Mesenchymal stem cell (in vitro differentiated cells and primary cell): ENCODE measurements around the gene KCTD1.
A peak's percentile ranks its signal among the peaks of the same experiment; 100 is the strongest.

ENCODE experiments used
- DNase-seq: peaks from one replicate; pipeline ENCODE4 v3.0.0-alpha.2; 2013
- H2AFZ ChIP-seq: one replicate; pipeline ENCODE4 v1.6.1; 2013; ENCODE audit warnings: low read depth, mild to moderate bottlenecking, control low read depth, inconsistent platforms, low read length, moderate library complexity
- H2AK5ac ChIP-seq: 2 replicates; pipeline ENCODE4 v1.6.1; 2013; ENCODE audit warnings: low read length, moderate library complexity, mild to moderate bottlenecking, inconsistent platforms; ENCODE audit not compliant: severe bottlenecking
- H2BK120ac ChIP-seq: one replicate; pipeline ENCODE4 v1.6.1; 2013; ENCODE audit warnings: low read depth, mild to moderate bottlenecking, inconsistent platforms, low read length, moderate library complexity
- H2BK12ac ChIP-seq, 2 experiments: one replicate each; pipeline ENCODE4 v1.6.1; 2013; ENCODE audit warnings: inconsistent platforms in 2 of 2, low read length in 2 of 2, mild to moderate bottlenecking in 2 of 2, moderate library complexity in 2 of 2, control low read depth in 1 of 2
- H2BK15ac ChIP-seq: one replicate; pipeline ENCODE4 v1.6.1; 2013; ENCODE audit warnings: mild to moderate bottlenecking, low read depth, inconsistent platforms; ENCODE audit not compliant: poor library complexity, severe bottlenecking
- H2BK5ac ChIP-seq: 2 replicates; pipeline ENCODE4 v1.6.1; 2013; ENCODE audit warnings: low read depth, mild to moderate bottlenecking, low read length, control low read depth, inconsistent platforms; ENCODE audit not compliant: poor library complexity, severe bottlenecking
- H3K14ac ChIP-seq, 2 experiments: one replicate each; pipeline ENCODE4 v1.6.1; 2013; ENCODE audit warnings: inconsistent platforms in 2 of 2, low read length in 2 of 2, control low read depth in 1 of 2, mild to moderate bottlenecking in 1 of 2, moderate library complexity in 1 of 2
- H3K18ac ChIP-seq, 2 experiments: one replicate each; pipeline ENCODE4 v1.6.1; 2013; ENCODE audit warnings: inconsistent platforms in 2 of 2, low read length in 2 of 2, control low read depth in 1 of 2, low read depth in 1 of 2, mild to moderate bottlenecking in 1 of 2
- H3K23ac ChIP-seq, 2 experiments: one replicate each; pipeline ENCODE4 v1.6.1; 2013; ENCODE audit warnings: inconsistent platforms in 2 of 2, low read length in 2 of 2, mild to moderate bottlenecking in 2 of 2, moderate library complexity in 2 of 2, control low read depth in 1 of 2
- H3K27ac ChIP-seq: 2 replicates; pipeline ENCODE4 v1.5.1; 2013; ENCODE audit warnings: mild to moderate bottlenecking, moderate library complexity, low read length, control low read depth, inconsistent platforms; ENCODE audit not compliant: poor library complexity, severe bottlenecking
- H3K27me3 ChIP-seq, 2 experiments: 2 replicates each; pipeline versions ENCODE4 v1.6.1 to v1.7.0; 2013; ENCODE audit warnings: low read length in 2 of 2, mild to moderate bottlenecking in 2 of 2, moderate library complexity in 2 of 2, control low read depth in 1 of 2, inconsistent platforms in 1 of 2; ENCODE audit not compliant: control insufficient read depth in 1 of 2, insufficient read depth in 1 of 2
- H3K36me3 ChIP-seq, 2 experiments: 2 replicates each; pipeline versions ENCODE4 v1.6.1 to v1.7.0; 2013; ENCODE audit warnings: low read length in 2 of 2, control low read depth in 1 of 2, inconsistent platforms in 1 of 2, low read depth in 1 of 2, mild to moderate bottlenecking in 1 of 2; ENCODE audit not compliant: insufficient read depth in 2 of 2, control insufficient read depth in 1 of 2
- H3K4ac ChIP-seq, 2 experiments: one replicate each; pipeline ENCODE4 v1.6.1; 2013; ENCODE audit warnings: inconsistent platforms in 2 of 2, low read length in 2 of 2, mild to moderate bottlenecking in 2 of 2, moderate library complexity in 2 of 2, control low read depth in 1 of 2, low read depth in 1 of 2
- H3K4me1 ChIP-seq: 2 replicates; pipeline ENCODE4 v1.6.1; 2013; ENCODE audit warnings: low read depth, low read length, control low read depth; ENCODE audit not compliant: control insufficient read depth, insufficient read depth
- H3K4me2 ChIP-seq: 2 replicates; pipeline ENCODE4 v1.6.1; 2013; ENCODE audit warnings: low read length, mild to moderate bottlenecking, inconsistent platforms; ENCODE audit not compliant: poor library complexity, severe bottlenecking
- H3K4me3 ChIP-seq, 2 experiments: 2 replicates each; pipeline versions ENCODE4 v1.5.1 to v1.7.0; 2013; ENCODE audit warnings: low read length in 2 of 2, mild to moderate bottlenecking in 2 of 2, control low read depth in 1 of 2, low read depth in 1 of 2; ENCODE audit not compliant: insufficient read depth in 1 of 2
- H3K79me1 ChIP-seq: replicated peaks from 2 replicates; pipeline ENCODE4 v1.6.1; 2013; ENCODE audit warnings: mild to moderate bottlenecking, control low read depth, low read length, inconsistent platforms; ENCODE audit not compliant: poor library complexity, severe bottlenecking
- H3K9ac ChIP-seq: 2 replicates; pipeline ENCODE4 v1.7.0; 2013; ENCODE audit warnings: mild to moderate bottlenecking, low read length, moderate library complexity
- H3K9me3 ChIP-seq: 2 replicates; pipeline ENCODE4 v1.7.0; 2013; ENCODE audit warnings: mild to moderate bottlenecking, low read length; ENCODE audit not compliant: control insufficient read depth
- H4K8ac ChIP-seq: one replicate; pipeline ENCODE4 v1.6.1; 2013; ENCODE audit warnings: inconsistent platforms, mild to moderate bottlenecking, low read length, moderate library complexity
- H4K91ac ChIP-seq: one replicate; pipeline ENCODE4 v1.6.1; 2013; ENCODE audit warnings: mild to moderate bottlenecking, low read length, inconsistent platforms
- WGBS: methylation state at CpG from one replicate; pipeline ENCODE4 v1.1.7; 2013; ENCODE audit warnings: mixed read lengths; 5-methylcytosine and 5-hydroxymethylcytosine counted together

KCTD1 gene

GRCh38 chr18:26421503-26421902, 126.8 kb downstream of the KCTD1 start:
- H2BK15ac ChIP-seq = no peak overlapping the region
- no peak overlapping the region for H4K8ac ChIP-seq
- H3K27me3 ChIP-seq = peaks cover 0 to 4% of the 10 kb centered on the region in 2 experiments
- no peak overlapping the region for H2AK5ac ChIP-seq
- no peak overlapping the region for H4K91ac ChIP-seq
- no peaks in the 10 kb centered on the region for H3K79me1 ChIP-seq
- H3K36me3 ChIP-seq = no peaks in the 10 kb centered on the region
- H3K4me3 ChIP-seq = no peak overlapping the region
- no peak overlapping the region for H3K4me2 ChIP-seq
- H2BK5ac ChIP-seq = no peak overlapping the region
- no peak overlapping the region for H3K27ac ChIP-seq
- H3K18ac ChIP-seq = no peak overlapping the region
- H2BK120ac ChIP-seq = no peak overlapping the region
- peaks cover 2% of the 10 kb centered on the region for H3K4me1 ChIP-seq
- H3K9me3 ChIP-seq = no peaks in the 10 kb centered on the region
- WGBS = 85% methylated on average over 6 of the region's 6 CpGs
- DNase-seq = no peak
- H2AFZ ChIP-seq = no peak overlapping the region
- H3K23ac ChIP-seq = no peak overlapping the region
- H3K14ac ChIP-seq = no peak overlapping the region
- H3K9ac ChIP-seq = no peak overlapping the region
- no peak overlapping the region for H2BK12ac ChIP-seq
- no peak overlapping the region for H3K4ac ChIP-seq

GRCh38 chr18:26419746-26420145, 128.6 kb downstream of the KCTD1 start:
- Histone ChIP-seq H3K4me3 (no peak overlapping the region), H3K4ac (no peak overlapping the region), H2BK120ac (no peak overlapping the region), H2BK12ac (no peak overlapping the region), H3K18ac (no peak overlapping the region), H3K14ac (no peak overlapping the region), H3K4me2 (no peak overlapping the region), H2AK5ac (no peak overlapping the region), H3K79me1 (no peaks in the 10 kb centered on the region), H3K27me3 (peaks cover 0 to 4% of the 10 kb centered on the region in 2 experiments), H4K8ac (no peak overlapping the region), H3K23ac (no peak overlapping the region), H3K9me3 (no peaks in the 10 kb centered on the region), H3K36me3 (no peaks in the 10 kb centered on the region), H4K91ac (peak overlapping the region; percentile 22), H3K9ac (no peak overlapping the region), H3K4me1 (peaks cover under 1% of the 10 kb centered on the region), H2BK5ac (no peak overlapping the region), H2BK15ac (no peak overlapping the region), H2AFZ (no peak overlapping the region), H3K27ac (no peak overlapping the region)
- DNase-seq = no peak
- 92% methylated on average over 6 of the region's 9 CpGs for WGBS

- Histone ChIP-seq H2AFZ (no peak overlapping the region), H4K91ac (no peak overlapping the region), H4K8ac (no peak overlapping the region), H3K27ac (no peak overlapping the region), H3K27me3 (peaks cover 0 to 4% of the 10 kb centered on the region in 2 experiments), H3K23ac (no peak overlapping the region), H3K4me3 (no peak overlapping the region), H2BK15ac (no peak overlapping the region), H3K4me1 (no peaks in the 10 kb centered on the region), H2AK5ac (no peak overlapping the region), H3K9ac (no peak overlapping the region), H3K4me2 (no peak overlapping the region), H3K9me3 (no peaks in the 10 kb centered on the region), H3K36me3 (no peaks in the 10 kb centered on the region), H2BK12ac (no peak overlapping the region), H3K4ac (no peak overlapping the region), H3K18ac (no peak overlapping the region), H3K14ac (no peak overlapping the region), H2BK5ac (no peak overlapping the region), H3K79me1 (no peaks in the 10 kb centered on the region), H2BK120ac (no peak overlapping the region)
- whole genome bisulfite sequencing = 91% methylated on average over 4 of the region's 4 CpGs
- no peak for DNase-seq
Observed at GRCh38 chr18:26418225-26418624, 130.1 kb downstream of the KCTD1 start.

GRCh38 chr18:26417190-26417589, 131.2 kb downstream of the KCTD1 start:
- Histone ChIP-seq H3K27me3 (no peaks in the 10 kb centered on the region), H4K91ac (no peak overlapping the region), H3K4me3 (no peak overlapping the region), H4K8ac (no peak overlapping the region), H2AFZ (no peak overlapping the region), H3K4ac (no peak overlapping the region), H3K4me1 (no peaks in the 10 kb centered on the region), H3K79me1 (no peaks in the 10 kb centered on the region), H3K36me3 (no peaks in the 10 kb centered on the region), H3K4me2 (no peak overlapping the region), H2AK5ac (no peak overlapping the region), H2BK120ac (no peak overlapping the region), H3K18ac (no peak overlapping the region), H2BK12ac (no peak overlapping the region), H2BK15ac (no peak overlapping the region), H3K27ac (no peak overlapping the region), H3K9me3 (no peaks in the 10 kb centered on the region), H3K23ac (no peak overlapping the region), H2BK5ac (no peak overlapping the region), H3K14ac (no peak overlapping the region), H3K9ac (no peak overlapping the region)
- no peak for DNase-seq
- WGBS = 95% methylated on average over 12 of the region's 12 CpGs
